ENCODE measurements around the gene CDK3.
A peak's percentile ranks its signal among the peaks of the same experiment; 100 is the strongest.

The CDK3 gene

GRCh38 chr17:75991396-75991795 lies 9.3 kb upstream of the CDK3 start:
- DNase-seq (ENCODE audit: low read depth in 2 of 2, low spot score in 1 of 2), result no peak

DNA sequence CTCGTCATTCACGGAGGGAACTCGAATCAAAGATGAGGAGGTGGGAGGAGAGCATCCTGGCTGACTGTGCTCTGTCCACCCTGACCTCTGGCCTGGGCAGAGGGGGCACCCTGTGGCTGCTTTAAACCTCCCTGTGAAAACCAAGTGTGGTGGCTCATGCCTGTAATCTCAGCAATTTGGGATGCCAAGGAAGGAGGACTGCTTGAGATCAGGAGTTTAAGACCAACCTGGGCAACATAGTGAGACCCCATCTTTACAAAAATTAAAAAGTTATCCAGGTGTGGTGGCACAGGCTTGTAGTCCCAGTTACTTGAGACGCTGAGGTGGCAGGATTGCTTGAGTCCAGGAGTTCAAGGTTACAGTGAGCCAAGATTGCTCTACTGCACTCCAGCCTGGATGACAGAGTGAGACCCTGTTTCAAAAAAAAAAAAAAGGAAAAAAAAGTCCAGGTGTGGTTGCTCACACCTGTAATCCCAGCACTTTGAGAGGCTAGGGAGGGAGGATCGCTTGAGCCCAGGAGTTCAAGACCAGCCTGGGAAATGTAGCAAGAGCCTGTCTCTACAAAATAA lies 5.8 kb upstream of the CDK3 start:
- no peak for DNase-seq (ENCODE audit: low read depth in 2 of 2, low spot score in 1 of 2)

DNA sequence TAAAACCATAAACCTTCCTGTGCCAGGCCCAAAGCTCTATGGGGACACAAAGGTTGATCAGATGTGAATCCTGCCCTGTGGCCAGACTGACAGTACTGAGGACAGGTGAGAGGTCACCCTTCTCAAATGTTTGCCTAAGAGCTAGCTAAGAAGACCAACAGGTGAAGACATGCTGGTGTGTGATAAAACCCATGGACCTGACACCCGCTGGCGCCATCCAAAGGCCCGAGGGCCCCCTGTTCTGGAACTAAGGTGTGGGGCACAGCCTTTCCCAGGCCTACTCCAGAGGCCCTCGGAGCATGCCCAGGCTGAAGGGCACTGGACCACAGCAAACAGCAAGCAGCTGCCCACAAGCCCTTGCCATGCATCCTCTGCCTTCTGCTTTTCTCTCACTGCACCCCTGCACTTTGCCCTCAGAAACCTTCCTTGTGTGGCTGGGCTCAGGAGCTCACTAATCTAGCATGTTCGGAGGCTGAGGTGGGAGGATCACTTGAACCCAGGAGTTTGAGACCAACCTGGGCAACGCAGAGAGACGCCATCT lies 5.2 kb upstream of the CDK3 start:
- no peak for DNase-seq (ENCODE audit: low read depth in 2 of 2, low spot score in 1 of 2)

GRCh38 chr17:75996665-75997590 lies 3.7 kb upstream of the CDK3 start:
- DNase-seq (ENCODE audit: low read depth in 2 of 2, low spot score in 1 of 2), result no peak

DNA sequence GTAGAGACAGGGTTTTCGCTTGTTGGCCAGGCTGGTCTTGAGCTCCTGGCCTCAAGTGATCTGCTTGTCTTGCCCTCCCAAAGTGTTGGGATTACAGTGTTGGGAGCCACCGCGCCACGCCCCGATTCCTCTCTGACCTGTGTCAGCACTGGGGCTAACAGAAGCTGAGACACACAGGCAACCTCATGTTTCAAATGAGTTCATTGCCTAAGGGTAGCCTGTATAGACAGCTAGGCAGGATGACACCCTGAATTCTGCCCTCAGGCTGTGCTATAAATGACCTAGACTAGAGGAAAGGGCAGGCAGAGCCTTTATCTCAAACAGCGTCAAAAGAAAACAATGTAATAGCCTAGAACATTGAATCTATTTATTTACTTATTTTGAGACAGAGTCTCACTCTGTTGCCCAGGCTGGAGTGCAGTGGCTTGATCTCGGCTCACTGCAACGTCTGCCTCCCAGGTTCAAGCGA lies 2.3 kb upstream of the CDK3 start:
- no peak for DNase-seq (ENCODE audit: low read depth in 2 of 2, low spot score in 1 of 2)

- peak in 1 of 2 donors; percentile 24 for DNase-seq (ENCODE audit: low read depth in 2 of 2, low spot score in 1 of 2)
These were observed 470 bp upstream of the CDK3 start for GRCh38 chr17:76000016-76000754.

- no peak for DNase-seq (ENCODE audit: low read depth in 2 of 2, low spot score in 1 of 2)
These were observed 1.4 kb downstream of the CDK3 start for GRCh38 chr17:76002100-76002499.

DNA sequence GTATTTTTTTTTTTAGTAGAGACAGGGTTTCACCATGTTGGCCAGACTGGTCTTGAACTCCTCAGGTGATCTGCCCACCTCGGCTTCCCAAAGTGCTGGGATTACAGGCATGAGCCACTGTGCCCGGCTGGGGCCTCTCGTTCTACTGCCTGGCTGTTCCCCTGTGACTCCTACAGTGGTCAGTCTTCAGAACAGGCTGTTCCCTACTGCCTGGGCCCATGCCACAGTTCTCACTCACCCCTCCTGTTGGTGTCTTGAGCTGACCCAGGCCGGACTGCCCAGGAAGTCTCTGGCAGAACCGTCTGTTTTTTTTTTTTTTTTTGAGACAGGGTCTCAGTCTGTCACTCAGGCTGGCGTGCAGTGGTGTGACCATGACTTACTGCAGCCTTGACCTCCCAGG lies 3.3 kb downstream of the CDK3 start:
- DNase-seq (ENCODE audit: low read depth in 2 of 2, low spot score in 1 of 2), result no peak

- DNase-seq (ENCODE audit: low read depth in 2 of 2, low spot score in 1 of 2), result no peak
These were observed 4.2 kb downstream of the CDK3 start for GRCh38 chr17:76004750-76005262.

DNA sequence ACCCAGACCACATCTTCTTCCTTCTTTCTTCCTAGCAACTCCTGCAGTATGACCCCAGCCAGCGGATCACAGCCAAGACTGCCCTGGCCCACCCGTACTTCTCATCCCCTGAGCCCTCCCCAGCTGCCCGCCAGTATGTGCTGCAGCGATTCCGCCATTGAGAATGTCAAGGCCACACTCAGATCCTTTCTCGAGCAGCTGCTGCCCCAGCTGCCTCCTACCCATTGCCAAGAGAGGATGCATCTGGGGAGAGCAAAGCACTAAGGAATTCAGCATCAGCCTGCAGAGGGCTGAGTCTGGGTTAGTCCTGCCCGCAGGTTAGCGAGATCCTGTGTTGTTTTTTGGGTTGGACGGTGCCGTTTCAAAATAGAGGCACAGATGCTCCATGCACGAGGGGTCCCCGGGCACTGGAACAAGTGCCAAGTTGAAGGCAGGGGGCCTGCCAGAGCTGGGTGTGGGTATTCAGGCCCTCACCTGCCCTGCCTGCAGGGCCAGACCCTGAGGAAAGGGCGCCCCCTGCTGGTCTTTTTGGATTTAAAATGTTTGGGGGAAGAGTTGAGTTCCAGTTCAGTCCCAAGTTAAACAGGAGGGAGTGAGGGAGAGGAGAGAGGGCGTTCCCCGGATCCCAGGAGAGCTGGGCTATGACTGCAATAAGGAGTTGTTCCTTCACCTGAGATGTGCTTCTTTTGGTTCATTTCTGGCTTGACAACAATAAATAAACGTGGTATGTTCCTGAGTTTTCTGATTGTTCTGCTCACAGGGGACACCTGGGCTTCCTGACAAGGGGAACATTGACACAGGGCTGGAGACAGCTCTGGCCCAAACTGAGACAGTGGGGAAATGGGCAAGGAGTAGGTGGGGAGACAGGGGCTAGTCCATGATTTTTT lies 4.9 kb downstream of the CDK3 start:
- peak; percentile 72 to 76 for DNase-seq (ENCODE audit: low read depth in 2 of 2, low spot score in 1 of 2)

DNA sequence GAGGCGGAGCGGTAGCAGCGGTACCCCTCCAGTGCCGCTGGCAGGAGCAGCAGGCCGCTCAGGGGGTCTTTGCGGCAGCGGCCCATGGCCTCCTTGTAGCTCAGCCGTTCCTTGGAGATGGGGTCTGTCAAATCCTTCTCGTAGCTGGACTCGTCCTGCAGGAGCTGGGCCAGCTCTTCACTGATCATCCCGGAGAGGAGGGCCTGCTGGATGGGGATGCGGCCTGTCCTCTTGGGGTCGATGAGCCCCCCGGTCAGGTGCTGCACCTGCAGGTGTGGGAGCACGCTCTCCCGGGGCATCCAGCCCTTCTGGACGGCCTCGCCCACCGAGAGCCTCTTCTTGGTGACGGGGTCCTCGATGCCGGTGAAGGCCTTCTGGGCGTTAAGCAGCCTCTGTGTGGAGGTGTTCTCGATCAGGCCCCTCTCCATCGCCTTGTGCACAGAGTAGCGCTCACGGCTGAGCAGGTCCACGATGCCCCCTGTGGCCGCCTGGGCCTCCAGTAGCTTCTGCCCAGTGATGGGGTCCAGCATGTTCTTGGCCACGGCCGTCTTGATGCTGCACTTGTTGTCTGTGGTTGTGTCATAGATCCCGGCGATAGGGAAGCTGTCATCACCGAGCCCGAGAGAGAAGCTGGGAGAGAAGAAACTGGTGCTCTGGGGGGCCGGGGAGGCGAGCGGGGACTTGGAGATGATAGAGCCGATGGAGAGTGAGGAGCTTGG lies 6.6 kb downstream of the CDK3 start:
- no peak for DNase-seq (ENCODE audit: low read depth in 2 of 2, low spot score in 1 of 2)

DNA sequence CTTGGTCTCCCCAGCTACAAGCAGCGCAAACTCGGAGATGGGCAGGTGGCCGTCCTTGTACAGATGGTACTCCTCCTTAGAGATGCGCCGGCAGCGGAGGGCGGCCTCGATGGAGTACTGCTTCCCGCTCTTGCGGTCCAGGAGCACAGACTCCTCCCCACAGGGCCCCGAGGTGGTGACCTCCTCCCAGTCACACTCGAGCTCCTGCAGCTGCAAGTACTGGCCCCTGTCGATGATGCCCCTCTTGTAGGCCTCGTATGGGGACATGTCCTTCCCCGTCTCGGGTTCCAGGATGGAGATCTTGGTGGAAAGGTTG lies 7.2 kb downstream of the CDK3 start:
- DNase-seq (ENCODE audit: low read depth in 2 of 2, low spot score in 1 of 2), result no peak

DNA sequence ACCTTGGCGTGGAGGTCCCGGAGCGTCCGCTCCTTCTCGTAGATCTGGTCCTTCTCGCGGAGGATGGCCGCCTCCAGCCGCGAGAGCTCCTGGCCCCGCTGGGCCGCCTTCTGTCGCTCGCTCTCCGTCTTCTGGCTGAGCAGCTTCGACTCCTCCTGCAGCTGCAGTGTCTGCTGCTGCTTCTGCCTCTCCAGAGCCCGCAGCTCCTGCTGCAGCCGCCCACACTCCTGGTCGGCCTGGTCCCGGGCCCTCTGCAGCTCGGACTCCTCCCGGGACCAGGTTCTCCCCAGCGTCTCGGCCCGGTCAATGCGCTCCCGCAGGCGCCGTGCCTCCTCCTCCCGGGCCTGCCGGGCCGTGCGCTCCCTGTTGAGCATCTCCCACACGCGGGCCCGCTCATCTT lies 7.6 kb downstream of the CDK3 start:
- DNase-seq (ENCODE audit: low read depth in 2 of 2, low spot score in 1 of 2), result no peak

GRCh38 chr17:76008630-76009425 lies 8.2 kb downstream of the CDK3 start:
- DNase-seq (ENCODE audit: low read depth in 2 of 2, low spot score in 1 of 2), result no peak

- no peak for DNase-seq (ENCODE audit: low read depth in 2 of 2, low spot score in 1 of 2)
These were observed 8.8 kb downstream of the CDK3 start for GRCh38 chr17:76009447-76009846.

DNA sequence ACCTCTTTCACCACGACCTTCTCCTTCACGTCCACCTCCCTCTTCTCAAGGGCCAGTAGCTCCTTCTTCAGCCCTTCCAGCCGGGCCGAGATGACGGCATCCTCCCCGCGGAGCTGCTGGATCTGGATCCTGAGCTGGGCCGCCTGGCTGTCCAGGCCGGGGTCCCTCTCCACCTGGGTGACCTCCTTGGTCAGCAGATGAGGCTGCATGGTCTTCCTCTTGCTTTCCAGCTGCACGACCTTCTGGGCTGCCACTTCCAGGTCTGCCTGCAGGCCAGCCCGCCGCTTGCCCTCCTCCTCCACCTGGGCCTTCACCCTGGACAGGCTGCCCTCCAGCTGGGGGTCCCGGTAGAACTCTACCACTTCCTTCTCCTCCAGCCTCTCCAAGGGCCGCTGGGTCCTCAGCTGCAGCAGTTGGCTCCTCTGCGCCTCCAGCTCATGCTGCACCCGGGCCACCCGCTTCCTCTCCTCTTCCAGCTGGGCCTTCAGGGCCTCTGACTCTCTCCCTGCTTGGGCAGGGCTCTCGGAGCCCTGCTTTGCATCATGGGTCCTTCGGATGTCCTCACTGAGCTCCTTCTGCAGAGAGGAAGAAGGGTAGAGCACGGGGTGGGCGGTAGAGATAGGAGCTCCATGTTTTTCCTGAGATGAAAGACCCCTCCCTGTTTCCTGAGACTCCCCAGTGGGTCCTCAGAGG lies 9.5 kb downstream of the CDK3 start:
- DNase-seq (ENCODE audit: low read depth in 2 of 2, low spot score in 1 of 2), result no peak

GRCh38 chr17:76011951-76012350 lies 11.3 kb downstream of the CDK3 start:
- no peak for DNase-seq (ENCODE audit: low read depth in 2 of 2, low spot score in 1 of 2)

- DNase-seq (ENCODE audit: low read depth in 2 of 2, low spot score in 1 of 2), result no peak
These were observed 12.8 kb downstream of the CDK3 start for GRCh38 chr17:76013377-76013932.
